ENCODE data around the gene DNAH9. TPM values are rescaled to one million over a fixed set of nuclear protein-coding genes. Genes with fewer than 3 reads are reported as not detected.

DNAH9 gene
- total RNA-seq, 1 donor from 2014 or later = 0.41 TPM

DNA sequence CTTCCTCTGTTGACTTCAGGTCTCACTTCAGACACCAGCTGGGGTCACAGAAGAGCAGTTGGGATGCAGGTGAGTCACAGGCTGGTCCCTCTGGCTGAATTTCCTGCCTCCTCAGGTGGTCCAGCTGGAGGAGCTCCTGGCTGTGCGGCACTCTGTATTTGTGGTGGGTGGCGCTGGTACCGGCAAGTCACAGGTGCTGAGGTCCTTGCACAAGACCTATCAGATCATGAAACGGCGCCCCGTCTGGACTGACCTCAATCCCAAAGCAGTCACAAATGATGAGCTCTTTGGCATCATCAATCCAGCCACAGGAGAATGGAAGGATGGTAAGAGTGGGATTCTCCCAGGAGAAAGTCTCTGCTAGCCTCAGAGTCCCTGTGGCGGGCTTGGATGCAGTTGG is 149.2 kb downstream of the DNAH9 start:
- H3K4me1 ChIP-seq = no peaks in the 10 kb centered on the region
- H3K36me3 ChIP-seq = no peaks in the 10 kb centered on the region
- intact Hi-C loops (cut with DNase I) = no loop called here
- no peak for ATAC-seq
- H3K27ac ChIP-seq = no peak overlapping the region
- no peak overlapping the region for H3K4me3 ChIP-seq
- no peaks in the 10 kb centered on the region for H3K9me3 ChIP-seq
- TF ChIP-seq CTCF (IDR thresholded peaks at IDR 0.05) = no peak
- no peaks in the 10 kb centered on the region for H3K27me3 ChIP-seq
- DNase-seq = no peak

DNA sequence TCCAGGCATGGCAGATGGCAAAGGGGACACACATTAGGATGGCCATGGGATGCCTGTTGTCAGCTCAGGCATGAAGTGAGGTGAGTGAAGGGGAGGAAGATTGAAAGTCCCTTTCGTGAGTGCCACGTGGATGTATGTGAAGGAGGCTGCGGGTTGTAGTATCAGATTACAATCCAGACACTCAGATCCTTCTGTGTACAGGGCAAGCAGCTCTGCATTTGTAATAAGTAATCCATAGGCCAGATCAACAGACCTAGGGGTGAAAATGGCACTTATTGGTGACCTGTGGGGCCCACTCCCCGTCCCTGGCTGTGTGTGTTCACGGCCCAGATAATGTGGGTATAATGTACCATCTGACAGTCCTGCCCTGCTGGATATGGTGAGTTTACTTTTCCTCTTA is 159.5 kb downstream of the DNAH9 start:
- intact Hi-C loops (cut with DNase I) = no loop called here
- DNase-seq (no peak), ATAC-seq (no peak)
- Histone ChIP-seq H3K27ac (no peak overlapping the region), H3K27me3 (no peaks in the 10 kb centered on the region), H3K9me3 (no peaks in the 10 kb centered on the region), H3K4me1 (no peaks in the 10 kb centered on the region), H3K36me3 (no peaks in the 10 kb centered on the region), H3K4me3 (no peak overlapping the region)
- TF ChIP-seq CTCF (IDR thresholded peaks at IDR 0.05) = no peak

- no peak overlapping the region for H3K27ac ChIP-seq
- TF ChIP-seq CTCF (IDR thresholded peaks at IDR 0.05) = no peak
- no peak overlapping the region for H3K4me3 ChIP-seq
- intact Hi-C loops (cut with DNase I) = no loop called here
- DNase-seq (no peak), ATAC-seq (peak; percentile 33)
- H3K4me1 ChIP-seq = no peaks in the 10 kb centered on the region
- H3K27me3 ChIP-seq = no peaks in the 10 kb centered on the region
- H3K36me3 ChIP-seq = no peaks in the 10 kb centered on the region
- no peaks in the 10 kb centered on the region for H3K9me3 ChIP-seq
These were observed 169.8 kb downstream of the DNAH9 start for GRCh38 chr17:11768106-11768505.

GRCh38 chr17:11768981-11769380 is 170.7 kb downstream of the DNAH9 start:
- Histone ChIP-seq H3K4me3 (no peak overlapping the region), H3K9me3 (no peaks in the 10 kb centered on the region), H3K27ac (no peak overlapping the region), H3K36me3 (no peaks in the 10 kb centered on the region), H3K27me3 (no peaks in the 10 kb centered on the region), H3K4me1 (no peaks in the 10 kb centered on the region)
- intact Hi-C loops (cut with DNase I) = no loop called here
- no peak for DNase-seq
- no peak for TF ChIP-seq CTCF (IDR thresholded peaks at IDR 0.05)
- no peak for ATAC-seq

DNA sequence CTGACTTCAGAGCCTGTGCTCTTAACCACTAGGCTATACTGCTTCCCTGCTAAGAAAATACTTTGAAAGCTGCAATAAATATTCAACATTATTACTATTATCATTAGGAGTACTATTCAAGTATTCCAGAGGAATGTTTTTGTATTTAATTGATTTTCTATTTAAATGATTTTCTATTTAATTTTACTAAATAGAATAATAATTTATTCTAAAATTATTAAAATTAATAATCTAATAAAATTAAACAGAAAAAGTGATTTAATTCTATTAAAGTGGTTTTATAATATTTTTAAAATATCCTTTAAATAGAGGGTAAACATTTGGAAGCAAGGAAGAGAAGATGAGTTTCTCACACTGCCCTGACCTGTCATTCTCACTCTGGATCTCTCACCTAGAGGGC is 173.8 kb downstream of the DNAH9 start:
- DNase-seq (no peak), ATAC-seq (no peak)
- Histone ChIP-seq H3K4me1 (no peaks in the 10 kb centered on the region), H3K4me3 (no peak overlapping the region), H3K9me3 (no peaks in the 10 kb centered on the region), H3K36me3 (no peaks in the 10 kb centered on the region), H3K27ac (no peak overlapping the region), H3K27me3 (no peaks in the 10 kb centered on the region)
- no peak for TF ChIP-seq CTCF (IDR thresholded peaks at IDR 0.05)
- intact Hi-C loops (cut with DNase I) = no loop called here

GRCh38 chr17:11779892-11780291 is 181.6 kb downstream of the DNAH9 start:
- H3K9me3 ChIP-seq = no peaks in the 10 kb centered on the region
- no peak overlapping the region for H3K27ac ChIP-seq
- no peak overlapping the region for H3K4me3 ChIP-seq
- no peaks in the 10 kb centered on the region for H3K4me1 ChIP-seq
- DNase-seq (no peak), ATAC-seq (no peak)
- H3K36me3 ChIP-seq = no peaks in the 10 kb centered on the region
- intact Hi-C loops (cut with DNase I) = no loop called here
- no peak for TF ChIP-seq CTCF (IDR thresholded peaks at IDR 0.05)
- H3K27me3 ChIP-seq = no peaks in the 10 kb centered on the region
